ENCODE data around the gene UBTD2.

The UBTD2 gene

GRCh38 chr5:172311026-172311425 is 27.5 kb upstream of the UBTD2 start:
- Histone ChIP-seq H3K36me3 (no peaks in the 10 kb centered on the region), H3K27ac (no peak overlapping the region), H3K27me3 (ENCODE audit: insufficient read depth, low read depth, severe bottlenecking) (no peaks in the 10 kb centered on the region), H3K9me3 (ENCODE audit: severe bottlenecking) (peaks cover 2% of the 10 kb centered on the region), H3K4me3 (ENCODE audit: low read depth, low read length) (no peak overlapping the region)
- no peak for TF ChIP-seq CTCF (IDR thresholded peaks at IDR 0.05; ENCODE audit: low read depth, low read length)
- no peak for DNase-seq

GRCh38 chr5:172305380-172305779 is 21.8 kb upstream of the UBTD2 start:
- H3K9me3 ChIP-seq (ENCODE audit: severe bottlenecking), result peaks cover 9% of the 10 kb centered on the region
- H3K4me3 ChIP-seq (ENCODE audit: low read depth, low read length), result no peak overlapping the region
- H3K27me3 ChIP-seq (ENCODE audit: insufficient read depth, low read depth, severe bottlenecking), result no peaks in the 10 kb centered on the region
- no peaks in the 10 kb centered on the region for H3K36me3 ChIP-seq
- H3K27ac ChIP-seq, result no peak overlapping the region
- no peak for TF ChIP-seq CTCF (IDR thresholded peaks at IDR 0.05; ENCODE audit: low read depth, low read length)
- DNase-seq, result no peak

GRCh38 chr5:172303572-172304335 is 20.2 kb upstream of the UBTD2 start:
- H3K36me3 ChIP-seq, result no peaks in the 10 kb centered on the region
- TF ChIP-seq CTCF (IDR thresholded peaks at IDR 0.05; ENCODE audit: low read depth, low read length), result no peak
- H3K4me3 ChIP-seq (ENCODE audit: low read depth, low read length), result no peak overlapping the region
- no peaks in the 10 kb centered on the region for H3K27me3 ChIP-seq (ENCODE audit: insufficient read depth, low read depth, severe bottlenecking)
- no peak overlapping the region for H3K27ac ChIP-seq
- H3K9me3 ChIP-seq (ENCODE audit: severe bottlenecking), result peaks cover 9% of the 10 kb centered on the region
- DNase-seq, result no peak

GRCh38 chr5:172303162-172303561 is 19.6 kb upstream of the UBTD2 start:
- no peak for TF ChIP-seq CTCF (IDR thresholded peaks at IDR 0.05; ENCODE audit: low read depth, low read length)
- DNase-seq, result no peak
- no peaks in the 10 kb centered on the region for H3K36me3 ChIP-seq

GRCh38 chr5:172302047-172302710 is 18.6 kb upstream of the UBTD2 start:
- no peaks in the 10 kb centered on the region for H3K36me3 ChIP-seq
- no peak for DNase-seq
- H3K9me3 ChIP-seq (ENCODE audit: severe bottlenecking), result peaks cover 9% of the 10 kb centered on the region
- H3K4me3 ChIP-seq (ENCODE audit: low read depth, low read length), result no peak overlapping the region
- no peak for TF ChIP-seq CTCF (IDR thresholded peaks at IDR 0.05; ENCODE audit: low read depth, low read length)
- H3K27me3 ChIP-seq (ENCODE audit: insufficient read depth, low read depth, severe bottlenecking), result no peaks in the 10 kb centered on the region
- H3K27ac ChIP-seq, result no peak overlapping the region

More at GRCh38 chr5:172303162-172303561, 19.6 kb upstream of the UBTD2 start:
- Histone ChIP-seq H3K27me3 (ENCODE audit: insufficient read depth, low read depth, severe bottlenecking) (no peaks in the 10 kb centered on the region), H3K4me3 (ENCODE audit: low read depth, low read length) (no peak overlapping the region), H3K27ac (no peak overlapping the region), H3K9me3 (ENCODE audit: severe bottlenecking) (peaks cover 9% of the 10 kb centered on the region)

Data from WERI-Rb-1 (cell line).